Hindlimb muscle (tissue), 1 donor: ENCODE results near the gene RARS1. TPM values are rescaled to one million over a fixed set of nuclear protein-coding genes. Genes with fewer than 3 reads are reported as not detected.

Source experiments
- DNase-seq: peaks from one replicate; pipeline ENCODE4 v3.0.0-alpha.2; 2013
- polyA plus RNA-seq: library from polyadenylated mRNA; unstranded; fragments of 120-200 nt; gene quantifications from one replicate; pipeline ENCODE4 v1.2.1, GENCODE V29; 2013; ENCODE audit not compliant: insufficient read length

The RARS1 gene
- polyA plus RNA-seq, 1 donor: 50.3 TPM

- DNase-seq: no peak
These were observed 76.0 kb downstream of the RARS1 start for GRCh38 chr5:168562279-168562678.

- DNase-seq: no peak
These were observed 77.7 kb downstream of the RARS1 start for GRCh38 chr5:168563959-168564358.

GRCh38 chr5:168568738-168569137 is 82.5 kb downstream of the RARS1 start:
- no peak for DNase-seq

Other genes with a start within 250 kb of the RARS1 start
- gene WWC1, start 194.8 kb upstream of the RARS1 start, polyA plus RNA-seq: 1.0 TPM
- 2.4 TPM for gene FBLL1, start 42.8 kb downstream of the RARS1 start, polyA plus RNA-seq
- gene PANK3, start 92.9 kb downstream of the RARS1 start, polyA plus RNA-seq: 37.1 TPM